Gastroesophageal sphincter (tissue), 4 donors: ENCODE measurements around the gene RNF4. TPM values are rescaled to one million over a fixed set of nuclear protein-coding genes. Genes with fewer than 3 reads are reported as not detected.

Experiments
- ATAC-seq: fragments of 150-250 bp; one replicate; pipeline ENCODE4 v1.9.1; 2016; ENCODE audit warnings: mild to moderate bottlenecking, moderate library complexity
- H3K27ac ChIP-seq, 4 donors: fragments of 200-600 bp; sonication (generic) in 3 of 4; 1 replicate in 3 of 4; 2 replicates in 1 of 4; pipeline ENCODE4 v1.5.1; 2016 to 2019
- H3K27me3 ChIP-seq: fragments of 200-600 bp; sonication (generic); one replicate; pipeline ENCODE4 v1.5.1; 2019
- H3K36me3 ChIP-seq, 2 donors: fragments of 200-600 bp; sonication (generic); one replicate each; pipeline ENCODE4 v1.5.1; 2019; ENCODE audit warnings: control low read depth in 1 of 2
- H3K4me1 ChIP-seq, 3 donors: fragments of 200-600 bp; sonication (generic); 1 replicate in 2 of 3; 2 replicates in 1 of 3; pipeline ENCODE4 v1.5.1; 2016 to 2019; ENCODE audit warnings: control low read depth in 2 of 3
- H3K4me3 ChIP-seq, 2 donors: fragments of 200-600 bp; sonication (generic); one replicate each; pipeline ENCODE4 v1.5.1; 2019; ENCODE audit warnings: mild to moderate bottlenecking in 1 of 2, moderate library complexity in 1 of 2
- H3K9me3 ChIP-seq, 3 donors: fragments of 200-600 bp; sonication (generic); one replicate each; pipeline ENCODE4 v1.5.1; 2017 to 2019; ENCODE audit warnings: control low read depth in 2 of 3
- CTCF ChIP-seq, 4 experiments: fragments of 200-600 bp in 2 of 4; fragments of 450-650 bp in 2 of 4; sonication (generic) in 1 of 4; IDR thresholded peaks; one replicate each; pipeline ENCODE4 v1.5.1; 2017 to 2019; ENCODE audit warnings: antibody characterized with exemption in 4 of 4, mild to moderate bottlenecking in 2 of 4, moderate library complexity in 2 of 4
- EP300 ChIP-seq: sonication (generic); formaldehyde crosslinking; IDR thresholded peaks from one replicate; pipeline ENCODE4 v1.6.1; 2017; ENCODE audit warnings: antibody characterized with exemption, mild to moderate bottlenecking
- POLR2A ChIP-seq, 2 donors: fragments of 450-650 bp; IDR thresholded peaks; one replicate each; pipeline ENCODE4 v1.6.1; 2017; ENCODE audit warnings: antibody characterized with exemption in 2 of 2, mild to moderate bottlenecking in 2 of 2, moderate library complexity in 1 of 2
- POLR2AphosphoS5 ChIP-seq: sonication (generic); formaldehyde crosslinking; IDR thresholded peaks from one replicate; pipeline ENCODE4 v1.6.1; 2017; ENCODE audit warnings: antibody characterized with exemption
- WGBS, 2 donors: methylation state at CpG; one replicate each; pipeline ENCODE4 v1.1.5; 2018; ENCODE audit warnings: low coverage in 1 of 2; 5-methylcytosine and 5-hydroxymethylcytosine counted together
- total RNA-seq, 4 donors: library from RNA; depleted of rRNA; stranded (reverse); fragments of >200 nt; gene quantifications; one replicate each; pipeline ENCODE4 v1.1.0, GENCODE V29; 2016

The RNF4 gene
- total RNA-seq, 4 donors from 2014 or later = 30.2 to 64.3 (median 43.1) TPM

DNA sequence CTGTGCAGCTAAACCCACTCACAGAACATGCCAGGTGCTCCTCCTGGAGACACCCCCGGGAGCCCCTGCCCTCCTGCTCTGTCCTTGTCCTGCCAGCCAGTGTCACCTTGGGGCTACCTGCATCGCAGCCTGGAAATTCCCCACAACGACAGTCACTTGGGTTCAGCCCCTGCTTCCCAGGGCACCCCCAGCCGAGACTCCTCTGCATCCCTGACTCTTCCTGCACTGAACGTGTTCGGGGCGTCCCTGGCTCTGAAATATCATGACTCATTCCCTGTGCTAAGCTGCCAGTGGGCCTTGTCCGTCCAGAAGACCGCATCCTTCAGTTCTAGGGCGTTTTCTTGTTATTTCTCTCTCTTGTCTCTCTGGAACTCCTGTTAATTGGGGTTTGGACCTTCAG is 44.3 kb upstream of the RNF4 start:
- H3K27ac ChIP-seq = no peak overlapping the region
- TF ChIP-seq CTCF (IDR thresholded peaks at IDR 0.05) = no peak
- TF ChIP-seq POLR2A (IDR thresholded peaks at IDR 0.05) = no peak
- TF ChIP-seq POLR2AphosphoS5 = no peak
- no peak for TF ChIP-seq EP300
- H3K27me3 ChIP-seq = peaks cover 85% of the 10 kb centered on the region
- WGBS, 2 donors = 60 to 88% methylated on average over 6 to 8 of the region's 10 CpGs
- no peaks in the 10 kb centered on the region for H3K36me3 ChIP-seq
- peaks cover 0 to 2% (median under 1%) of the 10 kb centered on the region in 3 donors for H3K4me1 ChIP-seq
- H3K9me3 ChIP-seq = no peaks in the 10 kb centered on the region
- ATAC-seq = no peak
- H3K4me3 ChIP-seq = no peak overlapping the region

- H3K9me3 ChIP-seq = no peaks in the 10 kb centered on the region
- no peaks in the 10 kb centered on the region for H3K36me3 ChIP-seq
- H3K27me3 ChIP-seq = peaks cover 77% of the 10 kb centered on the region
- TF ChIP-seq CTCF (IDR thresholded peaks at IDR 0.05) (no peak), POLR2A (IDR thresholded peaks at IDR 0.05) (no peak), POLR2AphosphoS5 (no peak), EP300 (no peak)
- no peak overlapping the region for H3K4me3 ChIP-seq
- whole genome bisulfite sequencing, 2 donors = 40% methylated on average over 1 of the region's 13 CpGs; no CpG with 5 or more reads in 1 of the 2 donors
- no peak for ATAC-seq
- no peak overlapping the region for H3K27ac ChIP-seq
- no peaks in the 10 kb centered on the region for H3K4me1 ChIP-seq
Observed at GRCh38 chr4:2425386-2426068, 43.4 kb upstream of the RNF4 start.

DNA sequence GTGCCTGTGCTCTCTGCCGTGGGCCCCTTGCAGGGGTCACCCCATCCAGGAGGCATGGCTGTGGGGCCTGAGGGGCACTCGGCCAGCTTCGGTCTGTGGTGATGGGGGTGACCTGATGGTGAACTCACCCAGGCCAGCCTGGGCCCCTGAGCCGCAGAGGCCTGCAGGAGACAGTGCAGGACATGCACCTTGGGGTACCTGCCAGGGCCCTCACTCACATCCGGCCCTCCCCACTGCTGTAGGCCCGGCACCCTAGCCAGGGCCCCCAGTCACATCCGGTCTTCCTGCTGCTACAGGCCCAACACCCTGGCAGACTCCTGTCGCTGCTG is 42.9 kb upstream of the RNF4 start:
- Histone ChIP-seq H3K4me1 (no peaks in the 10 kb centered on the region), H3K4me3 (no peak overlapping the region)

GRCh38 chr4:2426711-2427275 is 42.1 kb upstream of the RNF4 start:
- Histone ChIP-seq H3K9me3 (no peaks in the 10 kb centered on the region), H3K27ac (no peak overlapping the region), H3K4me1 (no peaks in the 10 kb centered on the region), H3K27me3 (peaks cover 64% of the 10 kb centered on the region), H3K4me3 (no peak overlapping the region), H3K36me3 (no peaks in the 10 kb centered on the region)
- WGBS, 2 donors = 67 to 80% methylated on average over 1 of the region's 13 CpGs
- TF ChIP-seq POLR2AphosphoS5 = no peak
- ATAC-seq = no peak

More for the DNA sequence above, 42.9 kb upstream of the RNF4 start:
- Histone ChIP-seq H3K36me3 (no peaks in the 10 kb centered on the region), H3K9me3 (no peaks in the 10 kb centered on the region), H3K27ac (no peak overlapping the region), H3K27me3 (peaks cover 72% of the 10 kb centered on the region)
- no peak for ATAC-seq
- no peak for TF ChIP-seq POLR2AphosphoS5
- no peak for TF ChIP-seq POLR2A (IDR thresholded peaks at IDR 0.05)
- no peak for TF ChIP-seq CTCF (IDR thresholded peaks at IDR 0.05)
- no peak for TF ChIP-seq EP300
- WGBS, 2 donors = no CpG with 5 or more reads among the region's 8 CpGs

GRCh38 chr4:2427383-2428334 is 41.2 kb upstream of the RNF4 start:
- H3K36me3 ChIP-seq = no peaks in the 10 kb centered on the region
- ATAC-seq = no peak
- 70% methylated on average over 2 of the region's 23 CpGs; no CpG with 5 or more reads in 1 of the 2 donors for WGBS, 2 donors
- no peak overlapping the region for H3K27ac ChIP-seq
- H3K27me3 ChIP-seq = peaks cover 56% of the 10 kb centered on the region
- no peaks in the 10 kb centered on the region for H3K9me3 ChIP-seq
- no peaks in the 10 kb centered on the region for H3K4me1 ChIP-seq
- H3K4me3 ChIP-seq = no peak overlapping the region
- TF ChIP-seq CTCF (IDR thresholded peaks at IDR 0.05) (no peak), POLR2A (IDR thresholded peaks at IDR 0.05) (no peak), EP300 (no peak), POLR2AphosphoS5 (no peak)
